CD4-positive, alpha-beta T cell treated with Interleukin-1 beta for 1 hour (primary cell): Measurements from ENCODE around the gene ABHD12.
A peak's percentile ranks its signal among the peaks of the same experiment; 100 is the strongest.

ENCODE experiments used
- DNase-seq, 2 donors: peaks; one replicate each; pipeline ENCODE4 v3.0.0-alpha.2; 2020 to 2022

Gene ABHD12

GRCh38 chr20:25275813-25276532 lies 114.7 kb downstream of the ABHD12 start:
- no peak for DNase-seq

GRCh38 chr20:25274891-25275812 lies 115.5 kb downstream of the ABHD12 start:
- DNase-seq, result no peak

GRCh38 chr20:25274481-25274880 lies 116.2 kb downstream of the ABHD12 start:
- no peak for DNase-seq

GRCh38 chr20:25273541-25274358 lies 116.9 kb downstream of the ABHD12 start:
- DNase-seq, result no peak

- no peak for DNase-seq
These were observed 117.6 kb downstream of the ABHD12 start for GRCh38 chr20:25273046-25273445.

GRCh38 chr20:25272223-25273000 lies 118.2 kb downstream of the ABHD12 start:
- no peak for DNase-seq

GRCh38 chr20:25271486-25272222 lies 119.0 kb downstream of the ABHD12 start:
- no peak for DNase-seq

- no peak for DNase-seq
These were observed 119.8 kb downstream of the ABHD12 start for GRCh38 chr20:25270829-25271251.

- DNase-seq, result no peak
These were observed 120.8 kb downstream of the ABHD12 start for GRCh38 chr20:25269833-25270170.

GRCh38 chr20:25269057-25269832 lies 121.4 kb downstream of the ABHD12 start:
- DNase-seq, result no peak

- DNase-seq, result peak in 1 of 2 donors; percentile 25
These were observed 129.7 kb downstream of the ABHD12 start for GRCh38 chr20:25260770-25261437.

- peak in 1 of 2 donors; percentile 17 for DNase-seq
These were observed 130.8 kb downstream of the ABHD12 start for GRCh38 chr20:25259788-25260254.

- no peak for DNase-seq
These were observed 131.3 kb downstream of the ABHD12 start for GRCh38 chr20:25259358-25259757.

- no peak for DNase-seq
These were observed 131.8 kb downstream of the ABHD12 start for GRCh38 chr20:25258828-25259227.

GRCh38 chr20:25258476-25258805 lies 132.2 kb downstream of the ABHD12 start:
- no peak for DNase-seq

GRCh38 chr20:25257756-25258475 lies 132.7 kb downstream of the ABHD12 start:
- DNase-seq, result no peak

- no peak for DNase-seq
These were observed 133.5 kb downstream of the ABHD12 start for GRCh38 chr20:25257130-25257529.

- DNase-seq, result no peak
These were observed 134.3 kb downstream of the ABHD12 start for GRCh38 chr20:25256226-25256859.
